Measurements from ENCODE around the gene EFNA4.

EFNA4 gene

DNA sequence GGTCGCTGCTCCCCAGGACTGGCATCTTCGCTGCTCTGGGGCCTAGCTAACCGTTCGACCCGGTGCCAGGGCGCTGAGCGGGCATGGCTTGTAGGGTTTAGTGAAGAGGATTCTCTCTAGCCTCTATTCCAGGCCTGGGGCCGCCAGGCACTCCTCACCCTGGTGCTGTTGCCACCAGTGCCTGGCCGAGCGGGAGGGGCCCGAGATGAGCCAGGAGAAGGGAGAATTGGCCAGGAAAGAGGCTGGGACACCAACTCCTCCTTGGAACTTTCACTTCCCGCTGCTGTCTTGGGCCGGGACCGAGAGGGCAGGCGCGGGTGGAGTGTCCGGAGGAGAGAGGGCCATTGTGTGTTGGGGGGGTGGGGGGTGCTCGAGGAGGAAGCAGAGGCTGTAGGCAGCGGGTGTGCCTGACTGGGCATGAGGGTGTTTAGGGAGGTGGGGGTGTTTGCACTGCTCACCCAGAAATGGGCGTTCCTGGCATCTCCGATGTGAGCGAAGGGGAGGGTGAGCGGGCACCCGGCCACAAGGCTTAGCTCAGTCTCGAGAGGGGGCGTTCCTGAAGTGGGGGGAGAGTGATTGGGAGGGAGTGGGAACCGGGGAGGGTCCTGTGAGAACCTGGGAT is 11.7 kb upstream of the EFNA4 start:
- peak; percentile 46 for DNase-seq (ENCODE audit: low read depth)

DNA sequence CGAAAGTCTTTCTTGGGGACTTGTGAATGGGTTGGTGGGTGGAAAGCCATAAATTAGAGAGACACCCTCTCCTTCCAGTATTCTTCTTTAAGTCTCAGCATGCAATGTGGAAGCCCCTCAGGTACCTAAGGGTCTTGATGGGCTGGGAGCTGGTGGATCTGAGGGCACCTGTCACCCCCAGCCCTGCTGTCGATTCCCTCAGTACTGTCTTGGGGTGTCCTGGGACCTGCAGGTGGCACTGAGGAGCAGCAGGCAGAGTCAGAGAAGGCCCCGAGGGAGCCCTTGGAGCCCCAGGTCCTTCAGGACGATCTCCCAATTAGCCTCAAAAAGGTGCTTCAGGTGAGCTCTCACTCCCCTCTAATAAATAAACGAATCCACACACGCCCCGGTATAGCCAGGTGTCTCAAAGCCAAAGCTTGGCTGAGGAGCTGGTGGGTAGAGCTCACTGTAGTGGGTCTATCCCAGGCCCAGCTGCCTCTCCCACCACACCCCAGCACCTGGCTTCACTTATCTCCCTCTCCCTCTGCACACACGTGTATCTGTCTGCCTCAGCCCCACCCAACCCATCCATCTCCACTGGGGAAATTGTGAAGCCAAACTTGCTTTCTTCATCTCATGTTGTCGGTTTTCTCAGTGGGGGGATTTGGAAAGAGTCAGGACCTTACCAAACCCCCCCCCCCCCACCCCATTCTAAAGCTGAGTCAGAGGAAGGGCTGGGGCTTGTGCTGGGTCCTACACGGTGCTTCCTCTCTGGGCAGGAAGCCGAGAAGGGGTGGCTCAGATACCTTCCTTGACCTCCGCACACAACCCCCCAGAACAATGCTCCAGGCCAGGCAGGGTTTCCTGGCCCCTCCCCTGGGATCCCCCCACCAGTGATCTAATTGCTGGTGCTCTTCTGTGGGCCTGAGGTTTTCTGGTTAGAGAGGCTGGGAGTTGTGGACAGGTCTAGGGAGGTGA is 10.8 kb upstream of the EFNA4 start:
- peak; percentile 18 for DNase-seq (ENCODE audit: low read depth)

DNA sequence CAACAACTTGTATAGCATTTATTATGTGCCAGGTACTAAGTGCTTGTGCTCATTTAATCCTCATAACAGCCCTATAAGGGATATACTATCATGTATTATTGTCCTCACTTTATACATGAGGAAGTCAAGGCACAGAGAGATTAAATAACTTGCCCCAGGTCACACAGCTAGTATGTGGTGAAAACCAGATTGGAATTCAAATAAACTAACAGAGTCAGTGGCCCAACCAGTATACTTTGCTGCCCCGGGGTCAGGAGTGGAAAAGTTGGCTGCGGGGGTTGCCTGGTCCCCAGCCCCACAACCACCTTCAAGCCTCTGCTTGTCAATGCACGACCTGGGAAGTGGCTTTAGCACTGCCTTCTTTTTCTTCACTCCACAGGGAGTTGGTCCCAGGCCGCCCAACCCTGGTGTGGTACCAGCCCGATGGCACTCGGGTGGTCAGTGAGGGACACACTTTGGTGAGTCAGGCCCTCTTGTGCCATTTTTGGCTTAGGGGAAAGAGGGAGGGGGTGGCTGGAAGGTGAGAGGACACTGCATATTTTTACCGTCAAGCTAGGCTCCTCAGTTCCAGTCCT is 9.9 kb upstream of the EFNA4 start:
- DNase-seq (ENCODE audit: low read depth), result no peak

DNA sequence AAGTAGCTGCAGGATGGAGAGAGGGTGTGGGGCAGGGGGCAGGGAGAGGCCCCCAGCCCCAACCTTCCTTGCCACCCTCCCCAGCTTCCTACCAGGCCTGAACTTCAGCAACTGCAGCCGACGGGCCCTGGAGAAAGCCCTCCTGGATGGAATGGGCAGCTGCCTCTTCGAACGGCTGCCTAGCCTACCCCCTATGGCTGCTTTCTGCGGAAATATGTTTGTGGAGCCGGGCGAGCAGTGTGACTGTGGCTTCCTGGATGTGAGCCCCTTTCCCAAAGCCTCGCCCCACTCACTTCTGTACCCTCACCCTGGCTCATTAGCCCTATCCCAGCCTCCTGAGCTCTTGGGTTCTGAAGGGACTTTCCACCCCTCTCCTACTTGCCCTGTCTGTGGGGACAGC is 6.4 kb upstream of the EFNA4 start:
- DNase-seq (ENCODE audit: low read depth), result no peak

DNA sequence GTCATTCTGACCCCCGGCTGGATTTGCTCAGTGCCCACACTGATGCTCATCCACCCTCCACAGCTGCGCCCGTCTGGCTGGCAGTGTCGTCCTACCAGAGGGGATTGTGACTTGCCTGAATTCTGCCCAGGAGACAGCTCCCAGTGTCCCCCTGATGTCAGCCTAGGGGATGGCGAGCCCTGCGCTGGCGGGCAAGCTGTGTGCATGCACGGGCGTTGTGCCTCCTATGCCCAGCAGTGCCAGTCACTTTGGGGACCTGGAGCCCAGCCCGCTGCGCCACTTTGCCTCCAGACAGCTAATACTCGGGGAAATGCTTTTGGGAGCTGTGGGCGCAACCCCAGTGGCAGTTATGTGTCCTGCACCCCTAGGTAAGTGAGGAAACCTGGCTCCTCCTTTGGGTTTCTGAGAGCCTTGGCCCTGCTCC is 5.7 kb upstream of the EFNA4 start:
- no peak for DNase-seq (ENCODE audit: low read depth)

DNA sequence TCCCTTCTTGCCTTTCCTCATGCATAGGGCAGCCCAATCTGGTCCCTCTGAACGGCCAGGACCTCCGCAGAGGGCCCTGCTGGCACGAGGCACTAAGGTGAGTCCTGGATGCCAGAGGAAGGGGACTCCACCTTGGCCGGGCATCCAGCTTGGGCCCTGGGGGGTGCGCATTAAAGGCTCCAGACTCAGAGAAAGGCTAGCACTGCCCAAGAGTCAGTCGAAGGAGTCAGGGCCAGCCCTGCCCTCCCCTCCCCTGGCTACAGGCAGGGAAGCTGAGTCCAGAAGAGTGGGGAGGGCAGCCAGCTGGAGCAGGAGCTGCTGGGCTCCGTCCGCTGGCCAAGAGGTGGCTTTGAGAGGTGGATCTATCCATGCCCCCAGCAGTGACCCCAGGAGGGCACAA is 2.8 kb upstream of the EFNA4 start:
- DNase-seq (ENCODE audit: low read depth), result no peak

DNA sequence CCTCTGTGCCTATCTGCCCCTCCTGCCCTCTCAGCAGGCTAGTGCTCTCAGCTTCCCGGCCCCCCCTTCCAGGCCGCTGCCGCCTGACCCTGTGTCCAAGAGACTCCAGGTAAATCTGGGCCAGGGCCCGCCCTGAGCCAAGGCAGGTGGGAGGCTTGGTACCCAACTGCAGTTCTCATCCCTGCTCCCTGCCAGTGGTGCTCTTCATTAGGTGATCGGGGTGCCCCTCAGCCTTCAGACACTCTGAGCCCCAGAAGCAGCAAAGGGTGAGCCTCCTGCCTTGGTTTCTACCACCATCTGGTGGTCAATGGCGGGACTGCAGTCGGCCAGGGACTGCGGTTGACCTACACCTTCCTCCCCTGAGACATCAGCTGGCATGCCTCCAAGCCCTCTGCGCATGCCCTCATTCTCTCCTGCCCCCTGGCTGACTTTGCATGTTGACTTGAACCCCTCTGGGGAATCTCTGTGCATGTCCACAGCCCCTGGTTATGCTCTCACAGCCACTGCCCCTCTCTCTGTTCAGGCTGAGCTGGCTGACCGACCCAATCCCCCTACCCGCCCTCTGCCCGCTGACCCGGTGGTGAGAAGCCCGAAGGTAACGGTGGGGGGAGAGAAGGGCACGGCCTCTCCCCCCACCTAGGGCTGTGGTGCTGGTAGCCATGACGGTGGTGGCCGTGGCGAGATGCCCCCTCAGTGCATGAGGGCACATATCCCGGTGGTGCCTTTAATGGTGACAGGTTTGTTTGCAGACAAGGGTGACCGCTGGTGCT is 2.0 kb upstream of the EFNA4 start:
- DNase-seq (ENCODE audit: low read depth), result peak; percentile 78

DNA sequence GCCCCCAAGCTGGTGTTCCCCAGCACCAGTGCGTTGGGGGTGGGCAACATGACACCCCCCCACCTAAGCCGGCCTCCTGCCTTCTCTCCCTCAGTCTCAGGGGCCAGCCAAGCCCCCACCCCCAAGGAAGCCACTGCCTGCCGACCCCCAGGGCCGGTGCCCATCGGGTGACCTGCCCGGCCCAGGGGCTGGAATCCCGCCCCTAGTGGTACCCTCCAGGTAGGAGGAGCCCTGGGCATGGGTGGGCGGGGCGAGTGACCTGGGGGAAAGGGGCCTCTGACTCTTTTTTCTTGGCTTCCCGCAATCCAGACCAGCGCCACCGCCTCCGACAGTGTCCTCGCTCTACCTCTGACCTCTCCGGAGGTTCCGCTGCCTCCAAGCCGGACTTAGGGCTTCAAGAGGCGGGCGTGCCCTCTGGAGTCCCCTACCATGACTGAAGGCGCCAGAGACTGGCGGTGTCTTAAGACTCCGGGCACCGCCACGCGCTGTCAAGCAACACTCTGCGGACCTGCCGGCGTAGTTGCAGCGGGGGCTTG is 1.3 kb upstream of the EFNA4 start:
- DNase-seq (ENCODE audit: low read depth), result no peak

DNA sequence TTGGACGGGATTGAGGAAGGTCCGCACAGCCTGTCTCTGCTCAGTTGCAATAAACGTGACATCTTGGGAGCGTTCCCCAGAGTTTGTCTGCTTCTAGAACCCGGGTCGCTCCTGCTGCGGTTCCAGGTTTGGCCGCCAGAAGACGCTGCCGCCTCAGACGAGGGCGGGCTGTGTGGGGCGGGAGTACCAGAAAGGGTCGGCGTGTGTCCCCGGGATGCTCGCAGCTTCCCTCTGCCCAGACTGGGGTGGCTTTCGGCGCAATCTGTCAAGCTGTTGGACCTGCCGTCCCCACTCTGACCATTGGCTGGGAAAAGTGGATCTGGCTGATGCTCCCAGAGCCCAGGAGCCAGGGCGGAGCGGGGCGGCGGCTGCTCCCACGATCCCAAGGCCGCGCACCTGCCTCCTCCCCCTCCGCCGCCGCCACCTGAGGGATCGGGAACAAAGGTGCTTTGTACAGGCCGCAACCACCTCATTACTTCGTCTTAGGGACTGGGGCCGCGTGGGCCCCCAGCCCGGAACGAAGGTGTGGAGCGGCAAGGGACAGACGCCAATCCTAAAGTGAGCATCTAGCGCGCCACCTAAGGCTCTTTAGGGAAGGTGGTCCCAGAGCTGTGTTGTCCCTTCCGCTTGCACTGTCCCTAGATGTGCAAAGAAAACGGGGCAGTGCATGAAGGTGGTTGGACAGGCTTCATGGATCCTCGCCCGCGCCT is 683 bp upstream of the EFNA4 start:
- peak; percentile 46 for DNase-seq (ENCODE audit: low read depth)

DNA sequence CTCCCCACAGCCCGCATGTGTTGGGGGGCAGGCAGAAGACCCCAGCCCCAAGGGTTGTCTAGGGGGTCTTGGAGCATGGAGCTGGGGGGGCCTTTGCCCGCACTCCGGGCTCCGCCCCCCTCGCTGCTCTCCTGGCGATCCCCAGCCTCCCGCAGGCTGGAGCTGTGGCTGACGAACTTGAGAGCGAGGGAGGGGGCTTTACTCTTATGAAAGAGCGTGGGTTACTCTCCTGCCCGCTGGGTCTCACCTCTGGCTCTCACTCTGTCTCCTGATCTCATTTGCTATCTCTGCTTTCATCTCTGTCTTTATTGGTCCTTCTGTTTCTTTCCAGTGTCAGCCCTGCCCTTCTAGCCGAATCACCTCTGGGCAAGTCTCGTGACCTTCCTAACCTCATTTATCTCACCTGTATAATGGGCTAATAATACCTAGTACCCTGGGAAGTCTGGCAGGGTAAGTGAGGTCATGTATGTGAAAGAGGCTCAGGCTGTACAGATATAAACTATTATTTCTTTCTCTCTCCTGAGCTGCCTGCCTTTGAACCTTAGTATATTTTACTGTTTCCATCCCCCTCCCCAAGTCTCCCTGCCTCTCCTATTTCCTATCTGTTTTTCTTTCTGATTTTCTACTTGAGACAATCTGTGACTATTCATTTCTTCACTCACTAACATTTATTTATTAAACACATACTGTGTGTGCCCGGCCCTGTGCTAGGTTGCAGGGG is 731 bp downstream of the EFNA4 start:
- peak; percentile 32 for DNase-seq (ENCODE audit: low read depth)

DNA sequence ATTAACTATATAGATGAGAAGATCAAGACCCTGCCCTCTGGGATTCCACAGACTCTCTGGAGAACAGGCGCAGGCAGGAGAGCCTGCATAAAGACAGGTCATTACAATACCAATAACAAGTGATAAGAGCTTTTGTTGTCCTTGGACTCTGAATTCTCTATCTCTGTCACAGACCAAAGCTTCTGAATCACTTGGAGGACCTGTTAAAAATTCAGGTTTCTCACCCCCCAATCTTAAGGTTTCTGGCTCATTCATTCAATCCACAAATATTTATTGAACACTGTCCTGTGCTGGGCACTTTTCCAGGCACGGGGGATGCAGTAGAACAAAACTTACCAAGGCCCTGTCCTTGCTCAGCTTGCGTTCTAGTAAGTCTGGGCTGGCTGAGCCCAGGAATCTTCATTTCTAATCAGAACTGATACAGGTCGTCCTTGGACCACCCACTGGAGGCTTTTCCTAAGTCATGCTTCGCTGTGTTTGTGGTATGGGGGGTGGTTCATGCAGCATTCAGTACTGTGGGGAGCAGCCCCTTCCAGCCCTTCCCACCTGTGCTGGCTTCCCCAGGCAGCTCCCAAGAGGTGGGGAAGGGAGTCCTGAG is 1.4 kb downstream of the EFNA4 start:
- no peak for DNase-seq (ENCODE audit: low read depth)

DNA sequence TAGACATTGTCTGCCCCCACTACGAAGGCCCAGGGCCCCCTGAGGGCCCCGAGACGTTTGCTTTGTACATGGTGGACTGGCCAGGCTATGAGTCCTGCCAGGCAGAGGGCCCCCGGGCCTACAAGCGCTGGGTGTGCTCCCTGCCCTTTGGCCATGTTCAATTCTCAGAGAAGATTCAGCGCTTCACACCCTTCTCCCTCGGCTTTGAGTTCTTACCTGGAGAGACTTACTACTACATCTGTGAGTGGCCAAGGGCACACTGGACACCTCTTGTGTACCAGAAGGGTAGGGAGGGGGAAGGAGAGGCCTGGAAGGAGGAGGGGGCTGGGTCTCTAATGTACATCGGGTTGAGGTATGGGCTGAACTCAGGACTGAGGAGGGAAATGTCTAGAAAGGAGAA is 3.2 kb downstream of the EFNA4 start:
- no peak for DNase-seq (ENCODE audit: low read depth)

DNA sequence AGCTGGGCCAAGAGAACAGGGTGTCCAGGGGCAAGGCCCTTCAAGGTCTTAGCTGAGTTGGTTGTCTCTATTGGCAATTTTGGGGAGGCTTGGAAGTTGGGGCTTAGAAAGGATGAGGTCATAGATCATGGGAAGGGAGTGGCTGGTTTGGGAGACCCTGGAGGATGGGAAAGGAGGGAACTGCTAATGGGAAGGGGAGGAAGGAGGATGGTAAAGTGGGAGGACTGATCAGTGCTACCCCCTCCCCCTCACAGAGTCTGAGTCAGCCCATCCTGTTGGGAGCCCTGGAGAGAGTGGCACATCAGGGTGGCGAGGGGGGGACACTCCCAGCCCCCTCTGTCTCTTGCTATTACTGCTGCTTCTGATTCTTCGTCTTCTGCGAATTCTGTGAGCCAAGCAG is 5.1 kb downstream of the EFNA4 start:
- DNase-seq (ENCODE audit: low read depth), result no peak

DNA sequence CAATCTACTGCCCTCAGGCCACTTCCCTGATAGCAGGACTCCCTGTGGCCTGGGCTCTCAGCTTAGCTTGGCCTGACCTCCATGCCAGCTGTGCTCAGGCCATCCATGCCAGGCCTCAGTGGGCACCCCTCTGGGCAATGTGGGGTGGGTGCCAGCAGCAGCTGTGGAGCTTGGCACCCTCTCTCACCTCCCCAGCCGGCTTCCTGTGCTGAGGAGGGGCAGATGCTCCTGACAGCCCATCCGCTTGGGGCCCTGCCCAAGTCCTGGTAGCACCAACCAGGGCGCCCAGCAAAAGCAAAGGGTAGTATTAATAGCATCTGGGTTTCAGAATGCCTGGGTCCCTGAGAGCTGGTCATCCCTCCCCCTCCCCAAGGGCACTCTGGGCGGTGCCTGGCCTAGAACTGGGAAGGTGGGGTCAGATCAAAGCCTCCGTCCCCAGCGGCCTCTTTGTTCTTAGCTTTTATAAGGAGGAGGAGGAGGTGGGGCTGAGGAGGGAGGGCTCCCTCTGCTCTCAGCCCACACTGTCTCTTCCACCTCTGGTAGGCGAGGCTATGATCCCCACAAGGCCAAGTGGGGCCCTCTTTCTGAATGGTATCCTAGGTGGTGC is 6.1 kb downstream of the EFNA4 start:
- DNase-seq (ENCODE audit: low read depth), result no peak

DNA sequence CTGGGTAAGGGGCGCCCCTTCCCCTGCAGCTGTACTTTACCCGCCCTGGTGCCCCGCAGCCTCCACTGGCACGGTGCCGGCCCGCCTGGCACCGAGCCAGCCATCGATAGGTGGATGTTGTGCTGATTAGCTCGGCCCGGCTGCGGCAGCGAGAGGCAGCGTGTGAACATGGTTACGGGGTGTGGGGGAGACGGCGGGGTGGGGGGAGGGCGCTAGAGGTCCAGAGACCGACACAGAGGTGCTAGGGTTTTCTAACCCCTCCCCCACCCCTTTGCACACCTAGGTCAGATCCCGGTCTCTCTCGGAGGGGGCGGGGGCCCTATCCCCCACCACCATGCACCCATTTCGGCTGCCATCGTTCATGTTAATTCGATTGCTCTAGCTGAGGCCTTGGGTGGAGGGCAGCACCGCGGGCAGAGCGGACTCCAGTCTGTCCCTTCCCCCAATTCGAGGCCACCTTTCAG is 6.7 kb downstream of the EFNA4 start:
- no peak for DNase-seq (ENCODE audit: low read depth)

DNA sequence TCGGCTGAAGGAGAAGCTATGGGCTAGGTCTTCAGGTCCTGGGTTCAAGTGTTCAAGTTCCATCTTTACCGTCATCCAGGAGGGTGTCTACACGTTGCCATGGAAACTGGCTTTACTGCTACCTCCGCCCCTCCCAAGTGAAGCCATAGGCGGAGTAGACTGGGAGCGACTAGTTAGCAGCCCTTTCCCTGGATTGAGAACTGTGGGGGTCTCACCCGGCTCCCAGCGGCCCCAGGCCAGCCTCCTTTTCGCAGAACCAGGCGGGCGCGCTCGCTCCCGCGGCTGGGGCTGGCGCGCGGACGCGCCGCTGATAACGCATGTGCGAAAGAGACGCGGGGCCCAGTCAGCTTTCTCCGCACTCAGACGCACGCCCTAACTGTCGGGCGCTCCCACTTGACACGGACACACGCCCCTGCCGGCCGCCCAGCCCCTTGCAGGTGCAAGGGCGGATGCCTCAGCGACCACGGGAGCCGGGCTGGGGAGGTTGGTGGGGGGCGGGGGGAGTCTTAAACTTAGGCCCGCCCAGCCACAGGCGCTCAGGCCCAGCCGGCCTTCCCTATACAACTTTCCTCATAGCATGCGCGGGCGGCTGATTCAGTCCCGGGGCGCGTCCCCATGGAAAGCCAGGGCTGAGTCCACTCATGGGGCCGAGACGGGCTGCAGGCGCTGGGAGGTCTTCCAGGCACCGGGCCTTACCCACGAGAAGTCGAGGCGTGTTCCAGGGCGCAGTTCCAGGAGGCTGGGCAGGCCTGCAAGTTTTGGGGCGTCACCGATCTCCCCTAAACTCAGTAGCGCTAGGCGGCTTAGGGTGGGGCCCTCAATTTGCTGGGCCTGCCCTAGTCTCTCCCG is 7.4 kb downstream of the EFNA4 start:
- DNase-seq (ENCODE audit: low read depth), result peak; percentile 72

DNA sequence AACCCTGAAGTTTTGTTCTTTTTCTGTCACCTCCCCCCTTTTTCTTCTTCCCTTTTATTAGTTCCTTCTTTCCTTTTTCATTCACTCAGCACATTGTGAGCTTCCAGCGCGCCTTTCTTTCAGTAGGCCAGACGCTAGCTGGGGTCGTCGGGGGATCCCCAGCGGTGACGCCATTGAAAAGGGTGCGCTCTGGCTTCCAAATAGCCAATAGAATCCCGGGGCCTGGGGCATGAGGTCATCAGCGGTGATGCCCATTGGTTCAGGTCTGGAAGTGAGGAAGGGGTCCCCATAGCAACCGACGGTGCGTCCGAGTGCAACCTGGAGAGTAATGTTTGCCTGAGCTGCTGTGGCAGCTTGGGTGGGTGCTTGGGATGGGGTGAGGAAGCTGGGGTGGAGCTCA is 8.2 kb downstream of the EFNA4 start:
- no peak for DNase-seq (ENCODE audit: low read depth)

DNA sequence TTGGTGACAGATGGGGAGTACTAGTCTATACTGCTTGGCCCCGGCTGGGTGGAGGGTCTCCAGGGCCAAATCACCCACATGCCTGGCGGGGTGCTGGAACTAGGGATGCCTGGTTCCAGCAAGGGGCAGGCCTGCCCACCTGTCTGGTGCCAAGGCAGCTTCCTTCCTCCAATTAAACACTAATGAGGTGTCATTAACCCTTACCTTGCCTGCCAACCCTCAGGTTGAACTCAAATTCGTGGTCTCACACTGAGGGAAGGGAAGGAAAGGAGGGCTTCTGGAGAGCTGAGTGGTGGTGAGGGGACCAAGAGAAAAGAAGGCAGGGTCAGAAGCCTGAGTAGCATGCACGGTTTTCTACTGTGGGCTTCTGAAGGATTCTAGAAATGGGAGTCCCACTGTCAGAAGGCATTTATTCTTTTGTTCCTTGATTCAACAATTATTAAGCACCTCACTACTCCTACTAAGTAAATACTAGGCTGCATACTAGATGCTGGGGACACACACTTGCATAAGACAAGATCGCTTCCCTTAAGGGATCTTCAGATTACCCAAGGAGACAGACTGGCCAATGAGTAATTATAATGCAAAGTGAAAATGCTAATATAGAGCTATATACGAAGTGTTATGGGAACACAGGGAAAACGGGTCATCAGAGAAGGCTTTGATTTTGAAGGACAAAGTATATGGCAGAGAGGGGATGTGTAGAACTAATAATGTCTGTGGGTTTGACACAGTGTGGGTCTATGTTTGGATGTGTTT is 9.2 kb downstream of the EFNA4 start:
- DNase-seq (ENCODE audit: low read depth), result no peak
